ENCODE results near the gene MYH9.

GRCh38 chr22:36284171-36284571, 103.6 kb downstream of the MYH9 start:
- TF ChIP-seq EZH2 (IDR thresholded peaks at IDR 0.05; ENCODE audit: borderline replicate concordance, low read length), result no peak
- no peak for TF ChIP-seq CTCF (conservative IDR thresholded peaks at IDR 0.05 in 1 of 2, IDR thresholded peaks at IDR 0.05 in 1 of 2; ENCODE audit: extremely low read depth in 1 of 2, insufficient read depth in 1 of 2, low read depth in 1 of 2, low read length in 2 of 2)

Data from mammary epithelial cell (primary cell).